HEK293T (cell line): ENCODE results near the gene PIK3IP1.

Source experiments
- ARNT ChIP-seq: fragments of 450-650 bp; IDR thresholded peaks from 2 replicates; pipeline ENCODE4 v1.6.1; 2017; ENCODE audit warnings: mild to moderate bottlenecking
- CTBP1 ChIP-seq: fragments of 450-650 bp; IDR thresholded peaks from 2 replicates; pipeline ENCODE4 v1.6.1; 2016; ENCODE audit warnings: borderline replicate concordance
- ELF4 ChIP-seq: fragments of 450-650 bp; IDR thresholded peaks from 2 replicates; pipeline ENCODE4 v1.6.1; 2017; ENCODE audit warnings: antibody characterized with exemption
- FOXK2 ChIP-seq: fragments of 450-650 bp; IDR thresholded peaks from 2 replicates; pipeline ENCODE4 v1.6.1; 2016; ENCODE audit warnings: mild to moderate bottlenecking
- HDGF ChIP-seq: fragments of 450-650 bp; IDR thresholded peaks from 2 replicates; pipeline ENCODE4 v1.6.1; 2017; ENCODE audit warnings: antibody characterized with exemption, borderline replicate concordance
- L3MBTL2 ChIP-seq: fragments of 450-650 bp; conservative IDR thresholded peaks from 2 replicates; pipeline ENCODE4 v1.6.1; 2016; ENCODE audit warnings: mild to moderate bottlenecking
- LEF1 ChIP-seq: fragments of 450-650 bp; IDR thresholded peaks from 2 replicates; pipeline ENCODE4 v1.6.1; 2017; ENCODE audit warnings: mild to moderate bottlenecking, borderline replicate concordance
- NFRKB ChIP-seq: fragments of 450-650 bp; IDR thresholded peaks from 2 replicates; pipeline ENCODE4 v1.6.1; 2016; ENCODE audit warnings: mild to moderate bottlenecking, moderate library complexity
- PKNOX1 ChIP-seq: fragments of 450-650 bp; IDR thresholded peaks from 2 replicates; pipeline ENCODE4 v1.6.1; 2016
- SP1 ChIP-seq: fragments of 450-650 bp; IDR thresholded peaks from 2 replicates; pipeline ENCODE4 v1.6.1; 2017
- SUZ12 ChIP-seq: fragments of 450-650 bp; IDR thresholded peaks from 2 replicates; pipeline ENCODE4 v1.6.1; 2016; ENCODE audit warnings: mild to moderate bottlenecking
- TARDBP ChIP-seq: fragments of 450-650 bp; IDR thresholded peaks from 2 replicates; pipeline ENCODE4 v1.6.1; 2016

DNA sequence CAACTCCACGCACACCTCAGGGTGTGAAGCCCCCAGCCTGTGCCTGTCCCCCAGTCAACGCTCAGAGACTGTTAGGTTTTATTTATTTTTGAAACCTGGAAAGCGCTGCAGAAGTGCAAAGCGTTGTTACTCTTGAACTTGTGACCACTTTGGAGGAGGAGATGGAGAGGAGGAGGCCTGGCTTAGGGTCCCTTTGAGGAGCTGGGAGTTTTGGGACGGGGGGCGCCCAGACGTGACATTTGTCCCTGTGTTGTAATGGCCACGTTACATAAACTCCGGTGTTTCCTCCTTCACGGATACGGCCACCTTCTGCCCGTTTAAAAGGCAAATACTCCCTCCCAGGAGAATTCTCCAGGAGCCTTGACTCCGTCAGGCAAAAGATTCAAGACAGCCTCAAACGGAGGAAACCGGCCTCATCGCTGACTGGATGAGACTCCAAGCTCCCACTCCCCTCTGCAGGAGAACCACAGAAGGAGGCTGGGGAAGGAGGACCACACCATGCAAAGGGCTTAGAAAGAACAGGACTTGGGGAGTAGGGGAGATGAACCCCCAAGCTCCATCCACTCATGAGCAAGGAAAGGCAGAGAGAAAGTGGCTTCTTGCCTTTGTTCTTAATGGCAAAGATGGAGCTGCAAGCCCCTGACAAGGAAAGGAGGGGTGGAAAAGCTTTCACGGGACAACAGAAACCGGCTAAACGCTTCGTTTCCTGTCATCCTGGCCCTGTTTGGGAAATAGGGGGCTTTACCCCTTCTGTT is 630 bp downstream of the PIK3IP1 start:
- TF ChIP-seq L3MBTL2 (no peak), SP1 (no peak), ARNT (no peak), SUZ12 (no peak), ELF4 (no peak), CTBP1 (no peak), TARDBP (no peak), HDGF (no peak), PKNOX1 (no peak), NFRKB (no peak), FOXK2 (no peak), LEF1 (no peak)
